GM12878 (cell line): ENCODE results near the gene TNFRSF14. TPM values are rescaled to one million over a fixed set of nuclear protein-coding genes. Genes with fewer than 3 reads are reported as not detected.

Source experiments
- ATF2 ChIP-seq: IDR thresholded peaks from 2 replicates; pipeline ENCODE4 v1.6.1; 2012; ENCODE audit warnings: low read length, inconsistent platforms
- ETV6 ChIP-seq, 2 experiments: fragments of 450-650 bp in 1 of 2; IDR thresholded peaks in 1 of 2; conservative IDR thresholded peaks in 1 of 2; 2 replicates each; pipeline ENCODE4 v1.6.1; 2014; ENCODE audit warnings: antibody characterized with exemption in 1 of 2, borderline replicate concordance in 1 of 2, low read depth in 1 of 2, mild to moderate bottlenecking in 1 of 2, moderate library complexity in 1 of 2
- GATAD2B ChIP-seq: fragments of 450-650 bp; conservative IDR thresholded peaks from 2 replicates; pipeline ENCODE4 v1.6.1; 2017; ENCODE audit warnings: low read depth, mild to moderate bottlenecking, moderate library complexity
- HDGF ChIP-seq: fragments of 450-650 bp; IDR thresholded peaks from 2 replicates; pipeline ENCODE4 v1.6.1; 2016; ENCODE audit warnings: antibody characterized with exemption
- JUND ChIP-seq: IDR thresholded peaks from 2 replicates; pipeline ENCODE4 v1.6.1; 2012; ENCODE audit warnings: low read depth, mild to moderate bottlenecking, low read length, improper control_type of control experiment, moderate library complexity
- MLLT1 ChIP-seq: fragments of 450-650 bp; IDR thresholded peaks from 2 replicates; pipeline ENCODE4 v1.6.1; 2016; ENCODE audit warnings: mild to moderate bottlenecking
- NFYA ChIP-seq: IDR thresholded peaks from 2 replicates; pipeline ENCODE4 v1.6.1; 2011; ENCODE audit warnings: low read depth, mild to moderate bottlenecking, low read length, improper control_type of control experiment, borderline replicate concordance
- NKRF ChIP-seq: fragments of 450-650 bp; conservative IDR thresholded peaks from 2 replicates; pipeline ENCODE4 v1.6.1; 2017; ENCODE audit warnings: mild to moderate bottlenecking, moderate library complexity
- RBBP5 ChIP-seq: fragments of 200-600 bp; sonication (generic); conservative IDR thresholded peaks from 2 replicates; pipeline ENCODE4 v1.6.1; 2016
- RUNX3 ChIP-seq: IDR thresholded peaks from 2 replicates; pipeline ENCODE4 v1.6.1; 2012; ENCODE audit warnings: low read length, inconsistent platforms
- SMAD1 ChIP-seq: fragments of 450-650 bp; IDR thresholded peaks from 2 replicates; pipeline ENCODE4 v1.6.1; 2018; ENCODE audit warnings: mild to moderate bottlenecking, low read depth; ENCODE audit not compliant: partially characterized antibody
- STAT1 ChIP-seq: fragments of 450-650 bp; conservative IDR thresholded peaks from 2 replicates; pipeline ENCODE4 v1.6.1; 2014; ENCODE audit warnings: antibody characterized with exemption, mild to moderate bottlenecking
- ZBTB40 ChIP-seq: fragments of 450-650 bp; IDR thresholded peaks from 2 replicates; pipeline ENCODE4 v1.6.1; 2016; ENCODE audit warnings: mild to moderate bottlenecking, moderate library complexity, borderline replicate concordance
- ZNF687 ChIP-seq: fragments of 450-650 bp; IDR thresholded peaks from 2 replicates; pipeline ENCODE4 v1.6.1; 2017; ENCODE audit warnings: mild to moderate bottlenecking, moderate library complexity
- polyA plus RNA-seq, 11 experiments: library from polyadenylated mRNA; depleted of rRNA in 4 of 11; unstranded in 6 of 11; stranded (reverse) in 5 of 11; fragments of >200 nt; fragmentation: Nextera tagmentation in 4 of 11; fragmentation: Illumina TruSeq in 1 of 11; extraction: Ambion mirVana in 4 of 11; extraction: Trizol in 1 of 11; gene quantifications; 1 replicate in 1 of 11; 2 replicates in 10 of 11; pipeline versions ENCODE4 v1.2.1 to v1.2.3, GENCODE V29; 2011 to 2016; ENCODE audit warnings: inconsistent platforms in 2 of 11, missing spikeins in 2 of 11, low read depth in 1 of 11
- total RNA-seq, 4 experiments: library from RNA; depleted of rRNA in 3 of 4; stranded (reverse); fragments of >200 nt in 3 of 4; fragmentation: Illumina TruSeq in 1 of 4; extraction: Trizol in 1 of 4; gene quantifications; 2 replicates each; pipeline versions ENCODE4 v1.2.1 to v1.2.3, GENCODE V29; 2013 to 2021

TNFRSF14 gene
- total and polyA plus RNA-seq, 10 of the 15 experiments (the other 5 are each of a cell fraction or from before 2014, with no cell fraction given) = 0.43 to 114 (median 41.5) TPM

- TF ChIP-seq STAT1 (0 out of 2 replicates have a peak, but pooled peaks have one; percentile 68), SMAD1 (peak; percentile 51), GATAD2B (0 out of 2 replicates have a peak, but pooled peaks have one; percentile 25), ETV6 (conservative IDR thresholded peaks at IDR 0.05 in 1 of 2, IDR thresholded peaks at IDR 0.05 in 1 of 2; ENCODE audit: borderline replicate concordance in 1 of 2, low read depth in 1 of 2) (no peak), ZBTB40 (no peak), ZNF687 (peak; percentile 14; the same call in 1 of the 2 replicates), ATF2 (no peak), MLLT1 (peak; percentile 21; the same call in 1 of the 2 replicates), RBBP5 (no peak), NKRF (no peak), NFYA (no peak), RUNX3 (no peak), HDGF (0 out of 2 replicates have a peak, but pooled peaks have one; percentile 39), JUND (no peak)
These were observed 19.9 kb downstream of the TNFRSF14 start (continued) for GRCh38 chr1:2575801-2576663.
